HG03039 (cell line): ENCODE measurements around the gene RPUSD3.
A peak's percentile ranks its signal among the peaks of the same experiment; 100 is the strongest.

Source experiments
- ATAC-seq: cut with Tn5 transposase; IDR thresholded peaks from one replicate; pipeline ENCODE4 v1.9.1; 2021; ENCODE audit warnings: mild to moderate bottlenecking, moderate library complexity; ENCODE audit not compliant: unreplicated experiment

RPUSD3 gene

GRCh38 chr3:9834520-9835380 is 9.1 kb downstream of the RPUSD3 start:
- ATAC-seq = no peak

- ATAC-seq = no peak
Measured at GRCh38 chr3:9833078-9833477, 10.7 kb downstream of the RPUSD3 start.

- no peak for ATAC-seq
Measured at GRCh38 chr3:9831253-9831652, 12.6 kb downstream of the RPUSD3 start.

GRCh38 chr3:9828801-9829755 is 14.7 kb downstream of the RPUSD3 start:
- no peak for ATAC-seq

- ATAC-seq = no peak
Measured at GRCh38 chr3:9826815-9827573, 16.8 kb downstream of the RPUSD3 start.

- no peak for ATAC-seq
Measured at GRCh38 chr3:9825451-9826040, 18.3 kb downstream of the RPUSD3 start.

- ATAC-seq = no peak
Measured at GRCh38 chr3:9820946-9821345, 22.9 kb downstream of the RPUSD3 start.

GRCh38 chr3:9820543-9820942 is 23.3 kb downstream of the RPUSD3 start:
- no peak for ATAC-seq

- no peak for ATAC-seq
Measured at GRCh38 chr3:9818666-9819335, 25.0 kb downstream of the RPUSD3 start.

GRCh38 chr3:9817436-9817835 is 26.4 kb downstream of the RPUSD3 start:
- no peak for ATAC-seq

- ATAC-seq = no peak
Measured at GRCh38 chr3:9815986-9816385, 27.8 kb downstream of the RPUSD3 start.

- ATAC-seq = no peak
Measured at GRCh38 chr3:9812870-9813483, 30.8 kb downstream of the RPUSD3 start.

GRCh38 chr3:9810846-9811245 is 33.0 kb downstream of the RPUSD3 start:
- ATAC-seq = no peak

GRCh38 chr3:9810433-9810770 is 33.4 kb downstream of the RPUSD3 start:
- ATAC-seq = no peak

GRCh38 chr3:9809615-9810432 is 34.0 kb downstream of the RPUSD3 start, which contains the start of gene TTLL3:
TSS of gene TTLL3 (plus strand) at chr3:9810262. CDS start at chr3:9810662, 400 bp downstream.
- no peak for ATAC-seq

GRCh38 chr3:9809239-9809614 is 34.6 kb downstream of the RPUSD3 start:
- ATAC-seq = no peak

- ATAC-seq = peak; percentile 34
Measured at GRCh38 chr3:9808345-9809037, 35.3 kb downstream of the RPUSD3 start.

- no peak for ATAC-seq
Measured at GRCh38 chr3:9807981-9808344, 35.8 kb downstream of the RPUSD3 start.
